ENCODE data around the gene FBXW2. TPM values are rescaled to one million over a fixed set of nuclear protein-coding genes. Genes with fewer than 3 reads are reported as not detected.

FBXW2 gene
- total RNA-seq, 1 donor: 36.8 TPM

DNA sequence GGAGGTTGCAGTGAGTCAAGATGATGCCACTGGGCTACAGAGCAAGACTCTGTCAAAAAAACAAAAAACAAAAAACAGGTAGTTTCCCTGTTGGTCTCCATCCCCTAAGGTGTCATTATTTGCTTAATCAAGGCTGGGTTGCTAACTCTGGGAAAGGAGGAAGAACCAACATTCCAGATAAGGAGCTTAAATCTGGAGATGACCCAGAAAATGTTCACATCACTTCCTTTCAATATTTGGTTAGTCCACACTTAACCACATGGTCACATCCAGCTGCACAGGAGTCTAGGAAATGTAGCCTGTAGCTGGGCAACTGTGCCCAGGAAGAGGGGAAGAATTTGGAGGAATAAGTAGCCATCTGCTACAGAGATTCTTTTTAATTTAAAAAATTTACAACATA lies 53.1 kb downstream of the FBXW2 start:
- peak; percentile 37 for DNase-seq (ENCODE audit: low read depth)
- TF ChIP-seq, protein P1, sequence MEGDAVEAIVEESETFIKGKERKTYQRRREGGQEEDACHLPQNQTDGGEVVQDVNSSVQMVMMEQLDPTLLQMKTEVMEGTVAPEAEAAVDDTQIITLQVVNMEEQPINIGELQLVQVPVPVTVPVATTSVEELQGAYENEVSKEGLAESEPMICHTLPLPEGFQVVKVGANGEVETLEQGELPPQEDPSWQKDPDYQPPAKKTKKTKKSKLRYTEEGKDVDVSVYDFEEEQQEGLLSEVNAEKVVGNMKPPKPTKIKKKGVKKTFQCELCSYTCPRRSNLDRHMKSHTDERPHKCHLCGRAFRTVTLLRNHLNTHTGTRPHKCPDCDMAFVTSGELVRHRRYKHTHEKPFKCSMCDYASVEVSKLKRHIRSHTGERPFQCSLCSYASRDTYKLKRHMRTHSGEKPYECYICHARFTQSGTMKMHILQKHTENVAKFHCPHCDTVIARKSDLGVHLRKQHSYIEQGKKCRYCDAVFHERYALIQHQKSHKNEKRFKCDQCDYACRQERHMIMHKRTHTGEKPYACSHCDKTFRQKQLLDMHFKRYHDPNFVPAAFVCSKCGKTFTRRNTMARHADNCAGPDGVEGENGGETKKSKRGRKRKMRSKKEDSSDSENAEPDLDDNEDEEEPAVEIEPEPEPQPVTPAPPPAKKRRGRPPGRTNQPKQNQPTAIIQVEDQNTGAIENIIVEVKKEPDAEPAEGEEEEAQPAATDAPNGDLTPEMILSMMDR (IDR thresholded peaks at IDR 0.05; ENCODE audit: insufficient read depth, low read length): no peak
- H3K4me3 ChIP-seq (ENCODE audit: low read depth, low read length): no peak overlapping the region

DNA sequence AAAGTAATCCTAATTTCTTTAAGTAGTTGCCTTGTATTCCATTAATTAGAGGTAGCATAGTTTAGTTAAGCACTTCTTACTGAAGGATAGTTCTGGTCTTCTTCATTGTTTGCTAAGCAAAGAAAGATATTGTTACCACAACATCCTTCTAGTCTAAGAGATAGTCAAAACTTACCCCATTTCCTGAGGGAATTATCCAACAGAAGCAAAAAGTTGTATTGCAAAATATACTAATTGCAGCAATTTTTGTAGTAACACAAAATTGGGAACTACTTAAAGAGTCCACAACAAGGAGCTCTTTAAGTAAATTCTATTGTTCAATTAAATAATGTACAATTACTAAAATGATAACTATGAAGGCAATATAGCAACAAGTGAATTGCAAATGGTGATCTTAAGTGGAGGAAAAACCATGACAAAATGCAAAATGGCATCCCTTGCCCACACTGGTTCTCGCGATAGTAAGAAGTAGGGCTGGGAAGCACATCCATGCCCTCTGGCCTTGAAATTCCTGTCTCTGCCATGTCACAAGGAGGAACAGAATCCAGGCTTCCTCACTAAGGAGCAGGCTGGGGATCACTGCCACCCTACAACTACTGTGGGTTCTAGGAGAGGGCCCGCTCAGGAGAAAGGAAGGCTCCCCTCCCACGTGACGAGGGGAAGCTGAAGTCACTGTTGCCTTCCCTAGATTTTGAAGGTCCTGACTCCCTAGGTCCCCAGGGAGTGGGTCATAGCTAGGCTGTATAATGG lies 55.6 kb downstream of the FBXW2 start:
- no peak overlapping the region for H3K4me3 ChIP-seq (ENCODE audit: low read depth, low read length)
- no peak for DNase-seq (ENCODE audit: low read depth)
- TF ChIP-seq, protein P1 (IDR thresholded peaks at IDR 0.05; ENCODE audit: insufficient read depth, low read length): no peak

DNA sequence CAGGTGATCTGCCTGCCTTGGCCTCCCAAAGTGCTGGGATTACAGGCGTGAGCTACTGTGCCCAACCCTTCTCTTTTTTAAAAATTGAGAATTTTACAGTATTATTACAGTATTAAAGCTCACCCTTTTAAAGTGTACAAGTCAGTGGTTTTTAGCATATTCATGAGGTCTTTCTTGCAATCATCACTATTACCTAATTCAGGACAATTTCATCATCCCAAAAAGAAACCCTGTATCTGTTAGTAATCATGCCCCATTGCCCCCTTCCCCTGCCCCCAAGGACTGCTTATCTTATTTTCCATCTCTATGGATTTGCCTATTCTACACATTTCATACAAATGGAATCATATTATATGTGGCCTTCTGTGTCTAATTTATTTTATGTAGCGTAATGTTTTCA lies 56.3 kb downstream of the FBXW2 start:
- no peak overlapping the region for H3K4me3 ChIP-seq (ENCODE audit: low read depth, low read length)
- no peak for DNase-seq (ENCODE audit: low read depth)
- TF ChIP-seq, protein P1 (IDR thresholded peaks at IDR 0.05; ENCODE audit: insufficient read depth, low read length): no peak

DNA sequence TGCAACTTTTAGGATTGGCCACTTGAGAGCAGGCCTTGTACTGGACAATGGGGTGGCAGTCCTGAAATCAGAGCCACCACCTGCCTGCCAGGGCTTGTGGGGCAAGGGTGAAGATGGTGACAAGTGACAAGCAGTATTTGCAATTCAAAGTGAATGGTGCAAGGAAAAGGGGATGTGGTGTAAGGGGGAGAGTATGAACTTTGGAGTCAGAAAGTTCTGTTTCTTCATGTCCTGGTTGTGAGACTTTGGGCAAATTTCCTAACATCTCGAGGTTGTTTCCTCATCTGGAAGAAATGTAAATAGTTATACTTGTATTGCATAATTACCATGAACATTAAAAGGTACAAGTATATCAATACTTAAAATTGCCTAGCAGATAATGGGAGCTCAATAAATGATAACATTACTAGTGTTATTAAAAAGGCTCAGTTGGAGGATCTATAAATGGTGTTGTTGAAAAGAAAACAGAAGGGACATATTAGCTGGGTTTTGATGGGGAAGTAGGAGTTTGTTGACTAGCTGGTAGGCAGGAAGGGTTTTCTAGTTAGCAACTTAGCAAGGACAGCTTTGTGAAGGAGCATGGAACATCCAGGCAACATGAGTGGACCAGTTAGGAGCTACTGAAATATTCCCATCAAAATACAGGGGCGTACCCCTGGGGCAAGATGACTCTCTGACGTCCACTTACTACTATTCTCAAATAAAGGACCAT lies 57.6 kb downstream of the FBXW2 start:
- peak; percentile 75 for DNase-seq (ENCODE audit: low read depth)
- H3K4me3 ChIP-seq (ENCODE audit: low read depth, low read length): no peak overlapping the region
- TF ChIP-seq, protein P1 (IDR thresholded peaks at IDR 0.05; ENCODE audit: insufficient read depth, low read length): no peak

DNA sequence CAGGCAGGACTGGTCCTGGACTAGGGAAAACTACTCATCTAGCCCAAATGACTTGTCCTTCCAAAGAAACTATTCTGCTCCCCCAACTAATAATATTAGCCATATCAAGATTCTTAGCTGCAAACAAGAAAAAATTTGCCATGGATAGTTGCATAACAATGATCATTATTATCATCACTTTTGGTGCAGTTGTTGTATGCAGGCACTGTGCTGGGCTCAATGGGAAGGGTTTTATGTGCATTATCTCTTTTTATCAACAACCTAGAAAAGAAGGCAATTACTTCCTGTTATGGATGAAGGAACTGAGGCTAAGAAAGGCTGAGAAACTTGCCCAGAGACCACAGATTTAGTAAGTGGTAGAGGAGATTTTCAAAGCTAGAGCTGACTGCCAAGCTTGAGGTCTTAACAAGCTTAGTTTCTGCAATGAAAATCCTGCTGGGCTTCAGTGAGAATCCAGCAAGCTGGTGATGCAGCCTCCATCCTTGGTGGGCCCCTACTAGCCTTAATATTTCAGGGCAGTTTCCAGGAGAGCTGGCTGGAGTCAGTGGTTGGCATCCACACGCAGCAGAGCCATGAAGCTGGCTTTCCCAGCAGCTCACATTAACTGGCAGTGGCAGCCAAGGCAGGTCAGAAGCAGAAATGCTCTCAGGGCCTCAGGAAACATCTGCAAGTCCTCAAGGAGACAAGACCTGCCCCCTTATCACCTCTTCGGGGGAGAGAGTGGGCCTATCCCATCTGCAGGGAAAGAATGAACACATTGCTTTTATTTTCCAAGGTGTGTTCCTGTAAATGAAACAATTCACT lies 58.4 kb downstream of the FBXW2 start:
- TF ChIP-seq, protein P1 (IDR thresholded peaks at IDR 0.05; ENCODE audit: insufficient read depth, low read length): no peak
- DNase-seq (ENCODE audit: low read depth): peak; percentile 62
- H3K4me3 ChIP-seq (ENCODE audit: low read depth, low read length): no peak overlapping the region

DNA sequence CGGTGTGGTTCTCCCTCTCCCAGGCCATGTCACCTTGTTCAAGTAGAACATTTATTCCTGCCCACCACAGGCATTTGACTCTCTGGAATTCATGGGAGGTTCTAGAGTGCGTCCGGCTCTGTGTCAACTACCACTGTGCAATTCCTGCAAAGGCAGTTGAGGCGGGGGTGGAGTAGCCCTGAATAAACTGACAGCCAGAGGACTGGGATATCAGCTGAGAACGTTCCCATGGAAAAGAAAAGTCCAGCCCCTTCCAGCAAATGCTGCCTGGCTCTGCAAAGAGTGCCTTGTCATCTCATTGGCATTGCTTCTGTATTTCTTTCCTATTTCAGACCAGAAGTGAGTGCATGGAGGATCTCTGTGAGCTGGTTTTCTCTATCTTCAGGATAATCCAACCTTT lies 60.0 kb downstream of the FBXW2 start:
- no peak overlapping the region for H3K4me3 ChIP-seq (ENCODE audit: low read depth, low read length)
- TF ChIP-seq, protein P1 (IDR thresholded peaks at IDR 0.05; ENCODE audit: insufficient read depth, low read length): no peak
- DNase-seq (ENCODE audit: low read depth): peak; percentile 92

Measured in fibroblast of the aortic adventitia (primary cell).